MG63 (cell line): ENCODE data around the gene CACNA2D3. TPM values are rescaled to one million over a fixed set of nuclear protein-coding genes. Genes with fewer than 3 reads are reported as not detected.

Experiments
- DNase-seq: peaks from one replicate; pipeline ENCODE4 v3.0.0-alpha.2; 2020
- H3K27me3 ChIP-seq: fragments of 250-450 bp; sonication (Bioruptor Pico); 2 replicates; pipeline ENCODE4 v1.5.1; 2020; ENCODE audit warnings: mild to moderate bottlenecking, moderate library complexity
- H3K36me3 ChIP-seq: fragments of 250-450 bp; sonication (Bioruptor Pico); 2 replicates; pipeline ENCODE4 v1.5.1; 2020; ENCODE audit warnings: mild to moderate bottlenecking, moderate library complexity
- H3K4me3 ChIP-seq: fragments of 250-450 bp; sonication (Bioruptor Pico); 2 replicates; pipeline ENCODE4 v1.5.1; 2020; ENCODE audit warnings: mild to moderate bottlenecking, moderate library complexity
- H3K9me3 ChIP-seq: fragments of 250-450 bp; sonication (Bioruptor Pico); 2 replicates; pipeline ENCODE4 v1.5.1; 2020; ENCODE audit warnings: mild to moderate bottlenecking, moderate library complexity
- total RNA-seq: library from RNA; depleted of rRNA; stranded (reverse); fragments of >200 nt; shearing (Covaris generic); gene quantifications from 2 replicates; pipeline ENCODE4 v1.2.3, GENCODE V29; 2014; ENCODE audit warnings: low replicate concordance

The CACNA2D3 gene
- total RNA-seq, 1 experiment from 2014 or later: 2.0 TPM

DNA sequence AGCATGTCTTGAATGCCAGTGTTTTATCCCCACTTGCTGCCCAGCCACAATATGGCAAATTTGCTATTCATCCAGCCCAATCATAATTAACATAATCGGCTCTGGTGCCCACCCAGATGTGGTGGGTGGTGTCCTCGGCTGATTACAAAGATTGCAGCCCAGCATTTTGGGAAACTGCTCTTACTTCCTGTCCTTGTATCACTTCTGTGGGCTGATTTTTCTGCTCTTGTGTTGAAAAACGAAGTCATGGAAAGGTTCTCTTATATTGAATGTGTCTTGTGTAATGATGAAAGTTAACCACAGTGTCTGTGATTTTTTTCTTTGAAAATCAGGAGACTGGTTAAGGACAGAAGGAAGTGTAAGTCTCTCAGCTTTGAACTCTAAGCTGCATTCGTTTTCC, 141.7 kb downstream of the CACNA2D3 start:
- Histone ChIP-seq H3K36me3 (no peaks in the 10 kb centered on the region), H3K9me3 (no peaks in the 10 kb centered on the region), H3K27me3 (no peaks in the 10 kb centered on the region), H3K4me3 (no peak overlapping the region)
- no peak for DNase-seq

DNA sequence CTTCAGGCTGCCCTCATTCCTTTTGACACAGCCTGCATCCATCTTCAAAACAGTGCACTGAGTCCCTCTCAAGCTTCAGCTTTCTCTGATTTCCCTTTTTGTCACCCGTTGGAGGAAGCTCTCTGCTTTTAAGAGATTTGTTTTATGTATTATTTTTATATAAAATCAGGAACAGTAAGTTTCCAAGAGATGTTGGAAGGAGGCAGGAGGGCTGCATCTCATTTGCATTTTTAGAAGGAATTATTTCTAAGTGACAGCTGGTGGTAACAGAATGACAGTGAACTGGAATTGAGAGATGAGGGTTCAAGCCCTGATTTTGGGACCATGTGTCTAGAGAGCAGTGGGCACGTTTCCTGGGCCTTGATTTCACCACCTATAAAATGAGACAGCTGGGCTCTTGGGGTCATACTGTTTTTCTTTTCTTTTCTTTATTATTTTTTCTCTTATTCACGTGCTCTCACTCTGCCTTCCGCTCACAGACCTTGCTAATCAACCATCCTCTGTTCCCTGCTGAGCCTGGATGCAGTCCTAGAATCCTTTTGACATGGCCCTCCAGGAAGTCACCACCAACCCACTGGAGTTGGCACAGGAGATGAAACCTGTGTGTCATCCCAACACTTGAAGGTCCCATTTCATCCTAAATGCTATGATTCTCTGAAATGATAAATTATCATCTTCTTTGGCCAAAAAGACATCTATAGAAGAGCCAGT, 148.6 kb downstream of the CACNA2D3 start:
- Histone ChIP-seq H3K4me3 (no peak overlapping the region), H3K9me3 (no peaks in the 10 kb centered on the region), H3K27me3 (no peaks in the 10 kb centered on the region), H3K36me3 (no peaks in the 10 kb centered on the region)
- DNase-seq: peak; percentile 9

DNA sequence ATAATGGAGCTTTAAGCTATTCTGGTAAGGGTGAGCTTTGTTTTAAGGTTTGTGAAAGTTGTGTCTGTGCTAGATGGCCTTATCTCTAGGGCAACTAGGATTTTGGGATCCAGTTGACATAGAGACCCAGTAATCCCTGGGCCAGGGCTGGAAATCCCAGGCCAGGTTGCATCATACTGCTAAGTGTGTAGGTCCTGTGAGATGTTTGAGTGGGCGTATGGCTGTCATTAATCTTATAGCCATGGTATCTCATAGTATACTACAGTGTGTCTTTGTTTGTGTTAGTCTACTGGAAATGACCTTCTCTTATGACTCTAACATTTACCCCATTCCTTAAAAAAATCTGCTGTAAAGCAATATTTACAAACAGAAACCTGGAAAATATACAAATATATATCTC, 151.4 kb downstream of the CACNA2D3 start:
- no peaks in the 10 kb centered on the region for H3K9me3 ChIP-seq
- DNase-seq: peak; percentile 25
- H3K27me3 ChIP-seq: no peaks in the 10 kb centered on the region
- no peaks in the 10 kb centered on the region for H3K36me3 ChIP-seq
- no peak overlapping the region for H3K4me3 ChIP-seq

DNA sequence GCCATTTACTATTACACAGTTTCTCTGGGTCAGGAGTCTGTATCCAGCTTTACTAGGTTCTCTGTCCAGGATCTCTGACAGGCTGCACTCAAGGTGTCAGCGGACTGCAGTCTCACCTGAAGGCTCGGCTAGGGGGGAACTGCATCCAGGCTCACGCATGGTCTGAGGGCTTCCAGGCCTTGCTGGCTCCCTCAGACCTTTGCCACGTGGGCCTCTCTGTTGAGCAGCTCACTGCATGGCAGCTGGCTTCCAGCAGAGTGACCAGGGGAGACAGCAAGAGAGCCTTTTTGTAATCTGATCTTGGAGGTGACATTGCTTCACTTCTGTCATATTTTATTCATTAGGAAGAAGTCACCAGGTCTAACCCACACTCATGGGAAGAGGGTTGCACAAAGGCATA, 152.3 kb downstream of the CACNA2D3 start:
- DNase-seq: no peak
- Histone ChIP-seq H3K9me3 (no peaks in the 10 kb centered on the region), H3K4me3 (no peak overlapping the region), H3K27me3 (no peaks in the 10 kb centered on the region), H3K36me3 (no peaks in the 10 kb centered on the region)

DNA sequence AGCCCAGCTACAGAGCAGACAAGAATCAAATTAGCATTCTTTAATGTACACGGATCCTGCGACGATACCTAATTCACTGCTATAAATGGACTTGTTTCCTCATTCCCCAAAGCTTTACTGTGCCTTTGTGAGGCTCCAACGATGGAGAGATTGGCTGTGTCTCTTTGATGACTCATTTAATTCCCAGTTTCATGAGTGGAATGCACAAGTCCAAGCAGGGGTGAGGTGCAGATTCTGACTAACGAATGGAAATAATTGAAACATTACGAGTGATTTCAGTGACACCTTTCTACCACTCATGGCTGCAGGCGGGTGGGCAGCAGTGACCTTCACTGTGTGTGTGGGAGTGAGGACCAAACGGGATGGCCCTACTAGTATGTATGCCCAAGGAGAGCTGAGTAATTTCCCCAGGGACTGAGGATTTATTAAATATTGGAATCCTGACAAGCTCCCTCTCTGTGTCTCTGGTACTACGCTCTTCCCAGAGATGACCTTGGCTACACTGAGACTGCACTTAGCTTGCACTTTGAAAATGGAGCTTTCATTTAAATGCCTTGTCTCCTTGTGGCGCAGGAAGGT, 156.7 kb downstream of the CACNA2D3 start:
- DNase-seq: peak; percentile 56
- H3K4me3 ChIP-seq: no peak overlapping the region

DNA sequence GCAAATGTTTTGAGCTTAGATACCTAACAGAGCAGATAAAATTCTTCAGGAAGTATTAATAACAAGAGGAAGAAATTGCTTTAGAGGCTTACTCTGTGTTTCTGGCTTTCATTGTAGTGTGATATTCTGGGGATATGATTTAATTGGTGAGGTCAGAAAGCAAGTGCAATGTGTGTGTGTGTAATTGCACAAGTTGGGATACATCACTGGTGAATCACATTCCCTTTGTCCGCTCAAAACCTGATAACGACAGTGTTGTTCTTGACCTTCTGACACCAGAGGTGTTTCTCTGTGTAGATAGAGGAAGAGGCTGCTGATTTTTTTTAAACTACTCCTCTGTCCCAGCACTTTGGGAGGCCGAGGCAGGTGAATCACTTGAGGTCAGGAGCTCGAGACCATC, 161.1 kb downstream of the CACNA2D3 start:
- DNase-seq: no peak
- no peaks in the 10 kb centered on the region for H3K27me3 ChIP-seq
- no peaks in the 10 kb centered on the region for H3K36me3 ChIP-seq
- H3K4me3 ChIP-seq: no peak overlapping the region
- H3K9me3 ChIP-seq: no peaks in the 10 kb centered on the region

More for the DNA sequence above, 156.7 kb downstream of the CACNA2D3 start:
- Histone ChIP-seq H3K9me3 (no peaks in the 10 kb centered on the region), H3K27me3 (no peaks in the 10 kb centered on the region), H3K36me3 (no peaks in the 10 kb centered on the region)

DNA sequence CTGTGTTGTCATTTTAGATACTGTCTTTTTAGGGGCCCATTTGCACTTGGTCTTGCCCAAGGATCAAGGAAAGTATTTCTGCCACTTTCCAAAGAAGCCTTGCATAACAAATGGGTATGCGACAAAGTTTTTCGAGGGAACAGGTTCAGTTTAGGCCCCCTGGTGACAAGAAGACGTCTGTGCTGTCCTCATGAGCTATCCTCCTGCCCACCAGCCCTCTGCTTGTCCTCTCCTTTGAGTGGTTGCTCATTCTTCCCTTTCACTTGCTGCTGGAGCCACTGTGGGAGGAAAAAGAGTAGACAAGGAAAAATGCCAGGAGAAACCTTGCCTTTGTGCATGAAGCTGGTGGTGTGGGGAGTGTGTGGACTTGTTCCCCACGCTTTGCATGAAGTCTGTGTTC, 171.9 kb downstream of the CACNA2D3 start:
- H3K9me3 ChIP-seq: no peaks in the 10 kb centered on the region
- no peak overlapping the region for H3K4me3 ChIP-seq
- no peak for DNase-seq
- H3K36me3 ChIP-seq: no peaks in the 10 kb centered on the region
- no peaks in the 10 kb centered on the region for H3K27me3 ChIP-seq

DNA sequence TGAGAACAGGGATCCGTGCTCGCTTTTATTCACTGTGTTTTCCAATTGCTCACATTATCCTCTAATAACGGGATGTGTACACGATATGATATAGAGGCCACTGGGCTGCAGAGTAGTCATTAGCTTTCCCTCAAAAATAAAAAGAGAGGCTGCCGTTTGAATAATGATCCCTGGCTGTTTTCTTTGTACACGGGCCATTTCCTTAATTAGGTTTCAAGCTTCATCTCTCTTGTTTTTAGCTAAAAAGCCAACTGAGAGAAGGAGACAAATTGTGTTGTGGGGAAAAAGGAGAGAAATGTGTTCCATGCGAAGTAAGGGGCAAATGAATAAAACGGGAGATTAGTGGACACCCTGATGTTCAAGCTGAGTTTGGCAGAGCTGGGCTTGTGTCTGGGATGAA, 174.2 kb downstream of the CACNA2D3 start:
- Histone ChIP-seq H3K27me3 (no peaks in the 10 kb centered on the region), H3K4me3 (no peak overlapping the region), H3K9me3 (no peaks in the 10 kb centered on the region), H3K36me3 (no peaks in the 10 kb centered on the region)
- DNase-seq: no peak

DNA sequence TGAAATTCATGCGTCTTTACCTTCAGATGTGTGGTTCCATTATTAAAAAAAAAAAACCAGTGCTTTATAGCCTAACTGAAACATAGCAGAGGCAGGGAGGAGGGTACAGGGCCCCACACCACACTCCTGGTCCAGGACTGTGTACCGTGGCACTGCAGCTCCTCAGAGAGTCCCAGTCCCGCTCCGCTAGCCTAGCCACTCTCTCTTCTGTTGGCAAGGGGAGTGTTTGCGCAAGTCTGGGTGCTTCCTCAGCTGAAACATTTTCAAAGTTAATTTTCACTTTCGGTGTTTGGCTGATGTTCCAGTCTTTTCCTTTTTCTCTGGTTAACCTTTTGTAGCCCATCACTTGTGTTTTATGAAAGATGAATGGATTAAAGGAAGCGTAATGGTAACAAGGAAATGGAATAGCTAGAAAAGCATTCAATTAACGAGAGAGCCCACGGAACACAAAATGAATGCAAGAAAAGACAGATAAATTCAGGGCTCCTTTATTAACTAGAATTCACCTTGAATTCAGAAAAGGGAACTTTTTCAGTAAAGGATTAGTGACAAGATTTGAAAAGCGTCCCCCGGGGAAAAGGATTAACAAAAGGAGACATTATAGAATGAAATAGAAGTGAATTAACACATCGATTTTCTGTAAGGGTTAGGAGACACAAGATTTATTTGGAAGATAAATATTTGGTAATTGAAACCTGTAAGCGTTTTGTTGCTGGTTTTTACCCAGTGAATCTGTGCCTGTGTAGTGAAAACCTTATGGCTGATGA, 177.0 kb downstream of the CACNA2D3 start:
- no peaks in the 10 kb centered on the region for H3K27me3 ChIP-seq
- H3K4me3 ChIP-seq: no peak overlapping the region
- no peaks in the 10 kb centered on the region for H3K9me3 ChIP-seq
- H3K36me3 ChIP-seq: no peaks in the 10 kb centered on the region
- no peak for DNase-seq

DNA sequence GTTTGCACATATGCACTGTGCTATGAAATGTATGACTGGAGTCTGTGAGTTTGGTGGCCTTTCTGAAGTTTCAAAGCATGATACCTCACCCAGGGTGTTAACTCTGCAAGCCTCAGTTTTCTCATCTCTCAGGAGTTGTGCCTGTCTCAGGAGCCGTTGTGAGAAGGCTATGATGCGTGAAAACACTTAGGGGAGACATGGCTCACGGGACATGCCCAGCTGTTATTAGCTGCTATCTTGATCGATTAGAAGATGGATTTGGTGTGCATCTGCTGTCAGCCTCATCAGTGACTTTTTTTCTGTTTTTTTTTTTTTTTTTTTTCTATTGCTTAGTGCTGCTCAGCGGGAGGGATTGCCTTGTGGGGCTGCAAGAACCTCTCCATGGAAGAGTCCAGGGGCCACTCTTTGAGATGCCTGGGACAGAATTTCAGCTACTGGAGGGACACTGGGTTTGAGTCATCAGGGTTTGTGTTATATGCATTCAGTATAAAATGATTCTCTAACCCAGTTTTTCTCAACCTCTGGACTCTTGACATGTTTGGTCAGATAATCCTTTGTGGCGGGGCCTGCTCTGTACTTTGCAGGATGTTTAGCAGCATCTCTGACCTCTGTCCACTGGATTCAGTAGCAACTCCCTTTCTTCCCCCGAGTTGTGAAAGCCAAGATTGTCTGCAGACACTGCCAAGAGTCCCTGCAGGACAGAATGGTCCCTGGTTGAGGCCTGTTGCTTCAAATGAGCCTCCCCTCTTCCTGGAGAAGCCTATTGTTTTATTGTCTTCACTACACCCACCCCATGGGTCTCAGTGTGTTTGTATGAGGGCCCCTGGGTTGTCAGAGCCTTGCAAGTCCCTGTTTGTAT, 181.4 kb downstream of the CACNA2D3 start:
- Histone ChIP-seq H3K27me3 (no peaks in the 10 kb centered on the region), H3K36me3 (no peaks in the 10 kb centered on the region), H3K4me3 (no peak overlapping the region), H3K9me3 (no peaks in the 10 kb centered on the region)
- DNase-seq: no peak

DNA sequence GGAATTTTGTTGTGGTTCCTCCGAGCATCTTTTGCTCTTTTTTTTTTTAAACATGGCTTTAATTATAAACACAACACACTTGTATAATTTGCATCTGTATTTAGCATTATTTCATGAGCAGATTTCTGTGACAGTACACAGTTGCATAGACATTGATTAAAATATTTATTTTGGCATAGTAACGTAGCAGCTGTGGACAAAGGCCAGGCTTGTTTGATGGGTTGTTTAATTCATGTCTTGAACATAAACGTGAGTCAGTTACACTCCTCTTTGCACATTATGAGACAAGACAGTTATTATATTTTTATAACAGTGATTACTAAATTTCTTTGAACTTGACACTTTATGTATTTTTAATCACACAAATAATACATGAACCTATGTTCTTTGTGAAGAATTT, 182.5 kb downstream of the CACNA2D3 start:
- peak; percentile 7 for DNase-seq

DNA sequence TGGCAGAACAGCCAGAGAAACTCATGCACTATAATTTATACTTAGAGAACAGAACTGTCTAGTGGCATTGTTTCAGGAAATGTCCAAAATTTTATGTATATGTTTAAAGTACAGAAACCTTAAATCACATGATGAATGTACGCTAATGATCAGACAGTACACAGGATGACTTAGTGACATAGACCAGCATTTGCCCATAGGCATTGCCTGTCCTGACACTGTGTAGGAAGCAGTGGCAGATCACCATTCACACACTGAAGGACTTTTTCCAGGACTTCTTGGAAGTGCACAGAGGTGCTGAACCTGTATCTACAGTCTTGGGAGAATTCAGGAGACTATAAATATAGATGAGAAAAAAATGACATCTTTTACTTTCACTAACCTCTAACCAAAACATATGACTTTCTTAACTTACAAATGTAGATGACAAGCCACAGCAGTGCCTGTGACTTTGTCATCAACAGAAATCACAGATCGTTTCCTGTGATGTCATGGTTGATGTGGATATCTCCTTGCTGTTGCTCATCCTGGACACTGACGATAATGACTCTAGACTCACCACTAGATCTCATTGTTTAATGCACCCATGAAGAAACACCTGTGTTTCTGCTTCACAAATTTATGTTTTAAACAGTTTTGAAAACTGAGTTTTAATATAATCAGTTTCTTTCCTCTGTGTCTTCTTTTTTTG, 183.2 kb downstream of the CACNA2D3 start:
- H3K9me3 ChIP-seq: no peaks in the 10 kb centered on the region
- H3K36me3 ChIP-seq: no peaks in the 10 kb centered on the region
- no peak for DNase-seq
- no peaks in the 10 kb centered on the region for H3K27me3 ChIP-seq
- H3K4me3 ChIP-seq: no peak overlapping the region

More for the DNA sequence above, 182.5 kb downstream of the CACNA2D3 start:
- Histone ChIP-seq H3K9me3 (no peaks in the 10 kb centered on the region), H3K27me3 (no peaks in the 10 kb centered on the region), H3K4me3 (no peak overlapping the region), H3K36me3 (no peaks in the 10 kb centered on the region)

DNA sequence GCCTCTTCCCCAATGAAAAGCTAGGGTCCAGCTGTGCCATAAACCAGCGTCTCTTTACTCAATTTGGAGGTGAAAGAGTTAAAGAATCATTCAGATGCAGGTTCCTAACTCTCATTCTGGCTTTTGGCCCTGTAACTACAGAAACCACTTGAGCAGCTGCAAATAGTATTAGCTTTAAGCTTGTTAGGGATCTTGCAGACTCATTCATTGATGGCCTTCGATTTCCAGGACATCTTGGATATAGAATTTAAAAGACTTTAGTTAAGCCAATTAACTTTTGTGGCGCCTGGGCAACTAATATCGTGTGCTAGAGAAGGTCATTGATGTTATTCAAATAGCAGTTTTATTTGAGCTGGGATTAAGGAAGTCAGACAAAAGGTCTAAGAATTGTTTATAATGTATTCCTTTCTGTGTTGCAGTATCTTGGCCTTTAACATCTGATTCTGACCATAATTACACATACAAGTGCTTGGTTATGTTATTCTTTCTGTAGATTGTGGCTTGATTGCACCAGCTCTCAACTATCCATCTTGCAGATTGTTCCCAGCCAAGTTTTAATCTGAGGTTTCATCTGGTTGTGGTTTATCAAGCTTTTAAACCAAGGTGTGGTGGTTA, 185.3 kb downstream of the CACNA2D3 start:
- no peak for DNase-seq

DNA sequence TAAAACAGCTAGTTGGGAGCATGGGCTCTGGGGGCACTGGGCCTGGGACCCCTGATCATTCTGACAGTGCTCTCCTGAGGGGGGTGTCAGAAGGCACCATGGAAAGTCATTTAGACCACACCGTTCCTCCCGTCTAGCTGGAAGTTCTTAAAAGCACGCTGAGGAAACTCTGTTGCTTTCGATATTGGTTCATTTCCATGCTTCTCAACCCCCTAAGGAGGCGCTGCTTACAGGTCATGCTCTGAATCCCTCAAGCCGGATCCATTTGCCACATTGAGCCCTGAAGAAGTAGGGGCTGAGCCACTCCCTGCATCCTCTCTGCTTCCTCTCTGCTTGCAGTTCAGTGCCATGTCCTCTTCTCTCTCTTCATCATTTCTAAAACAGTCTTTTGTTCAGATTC, 187.2 kb downstream of the CACNA2D3 start:
- no peaks in the 10 kb centered on the region for H3K27me3 ChIP-seq
- H3K4me3 ChIP-seq: no peak overlapping the region
- H3K36me3 ChIP-seq: no peaks in the 10 kb centered on the region
- no peaks in the 10 kb centered on the region for H3K9me3 ChIP-seq
- no peak for DNase-seq

More for the DNA sequence above, 185.3 kb downstream of the CACNA2D3 start:
- H3K4me3 ChIP-seq: no peak overlapping the region
- no peaks in the 10 kb centered on the region for H3K9me3 ChIP-seq
- no peaks in the 10 kb centered on the region for H3K36me3 ChIP-seq
- no peaks in the 10 kb centered on the region for H3K27me3 ChIP-seq

DNA sequence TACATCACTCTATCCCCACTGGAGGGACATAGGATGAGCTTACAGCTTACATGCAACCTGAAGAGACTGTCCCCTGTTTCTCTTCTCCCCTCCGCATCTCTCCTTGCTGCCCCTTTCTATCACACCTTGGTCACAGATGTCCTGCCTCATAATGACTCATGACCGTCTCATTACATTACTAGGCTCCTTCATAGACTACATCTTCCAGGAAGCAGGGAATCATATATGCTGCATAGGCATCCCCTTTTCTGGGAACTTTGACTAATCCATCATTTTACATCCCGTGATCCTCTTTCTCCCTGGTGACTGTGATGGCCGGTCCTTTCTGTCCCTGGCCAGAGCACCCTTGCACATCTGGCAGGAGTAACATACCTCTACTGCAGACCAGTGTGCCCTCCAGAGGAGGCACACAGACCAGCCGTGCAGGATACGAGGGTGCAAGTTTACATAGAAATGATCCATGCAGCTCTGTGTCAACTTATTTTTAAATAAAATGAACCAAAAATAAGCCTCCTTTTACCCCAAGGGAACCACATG, 188.9 kb downstream of the CACNA2D3 start:
- no peaks in the 10 kb centered on the region for H3K27me3 ChIP-seq
- DNase-seq: no peak
- H3K4me3 ChIP-seq: no peak overlapping the region
- H3K36me3 ChIP-seq: no peaks in the 10 kb centered on the region
- no peaks in the 10 kb centered on the region for H3K9me3 ChIP-seq
